Adipose tissue (tissue), 3 donors: Measurements from ENCODE around the gene SLC6A1. TPM values are rescaled to one million over a fixed set of nuclear protein-coding genes. Genes with fewer than 3 reads are reported as not detected.

Experiments used
- H3K27ac ChIP-seq: one replicate; pipeline ENCODE4 v1.5.1; 2013; ENCODE audit warnings: low read depth, low read length
- WGBS, 3 donors: extraction: QIAGEN DNeasy Blood & Tissue Kit; methylation state at CpG; one replicate each; pipeline ENCODE4 v1.1.7; 2013; 5-methylcytosine and 5-hydroxymethylcytosine counted together
- polyA plus RNA-seq, 3 donors: library from polyadenylated mRNA; stranded (reverse); fragments of 200-250 nt; gene quantifications; one replicate each; pipeline ENCODE4 v1.2.3, GENCODE V29; 2013
- donor health status: healthy with polysubstance abuse.
- donor health status: Bipolar disorder and iron deficiency.
- donor health status: healthy.

SLC6A1 gene
- polyA plus RNA-seq, 3 donors, result 0.10 to 0.46 (median 0.45) TPM

GRCh38 chr3:10964537-10965167 lies 27.9 kb upstream of the SLC6A1 start:
- no peak overlapping the region for H3K27ac ChIP-seq
- WGBS, 3 donors, result 56 to 60% (median 56%) methylated on average over 6 of the region's 6 CpGs

GRCh38 chr3:10968401-10968800 lies 24.1 kb upstream of the SLC6A1 start:
- H3K27ac ChIP-seq, result no peak overlapping the region
- 31 to 47% (median 45%) methylated on average over 4 of the region's 4 CpGs for WGBS, 3 donors

GRCh38 chr3:10970306-10970960 lies 22.1 kb upstream of the SLC6A1 start:
- 71 to 73% (median 71%) methylated on average over 5 of the region's 5 CpGs for WGBS, 3 donors
- no peak overlapping the region for H3K27ac ChIP-seq

GRCh38 chr3:10972072-10972782 lies 20.3 kb upstream of the SLC6A1 start:
- H3K27ac ChIP-seq, result no peak overlapping the region
- 27 to 45% (median 38%) methylated on average over 10 of the region's 10 CpGs for WGBS, 3 donors

- H3K27ac ChIP-seq, result no peak overlapping the region
- 61 to 73% (median 69%) methylated on average over 13 of the region's 13 CpGs for WGBS, 3 donors
Measured at GRCh38 chr3:10973046-10973595, 19.4 kb upstream of the SLC6A1 start.

GRCh38 chr3:10974131-10974530 lies 18.4 kb upstream of the SLC6A1 start:
- no peak overlapping the region for H3K27ac ChIP-seq
- 66 to 76% (median 73%) methylated on average over 7 of the region's 7 CpGs for WGBS, 3 donors

- H3K27ac ChIP-seq, result no peak overlapping the region
- WGBS, 3 donors, result 65 to 69% (median 68%) methylated on average over 7 of the region's 7 CpGs
Measured at GRCh38 chr3:10974746-10975375, 17.7 kb upstream of the SLC6A1 start.

- 59 to 90% (median 89%) methylated on average over 1 of the region's 1 CpG for WGBS, 3 donors
- H3K27ac ChIP-seq, result no peak overlapping the region
Measured at GRCh38 chr3:10975695-10976234, 16.8 kb upstream of the SLC6A1 start.

GRCh38 chr3:10976770-10977169 lies 15.8 kb upstream of the SLC6A1 start:
- 87 to 90% (median 88%) methylated on average over 1 of the region's 1 CpG for WGBS, 3 donors

GRCh38 chr3:10977892-10978510 lies 14.5 kb upstream of the SLC6A1 start:
- WGBS, 3 donors, result 27 to 47% (median 44%) methylated on average over 10 of the region's 10 CpGs
- H3K27ac ChIP-seq, result no peak overlapping the region

More at GRCh38 chr3:10976770-10977169, 15.8 kb upstream of the SLC6A1 start:
- H3K27ac ChIP-seq, result no peak overlapping the region

- WGBS, 3 donors, result 92 to 94% (median 93%) methylated on average over 7 of the region's 7 CpGs
Measured at GRCh38 chr3:10978956-10979355, 13.6 kb upstream of the SLC6A1 start.

GRCh38 chr3:10980312-10980711 lies 12.2 kb upstream of the SLC6A1 start:
- no peak overlapping the region for H3K27ac ChIP-seq
- 74% methylated on average over 7 of the region's 7 CpGs for WGBS, 3 donors

More at GRCh38 chr3:10978956-10979355, 13.6 kb upstream of the SLC6A1 start:
- no peak overlapping the region for H3K27ac ChIP-seq

- WGBS, 3 donors, result 65 to 84% (median 72%) methylated on average over 3 of the region's 3 CpGs
- no peak overlapping the region for H3K27ac ChIP-seq
Measured at GRCh38 chr3:10981031-10981430, 11.5 kb upstream of the SLC6A1 start.

- WGBS, 3 donors, result 47 to 57% (median 50%) methylated on average over 5 of the region's 5 CpGs
- H3K27ac ChIP-seq, result no peak overlapping the region
Measured at GRCh38 chr3:10981961-10982360, 10.6 kb upstream of the SLC6A1 start.

GRCh38 chr3:10982782-10983181 lies 9.8 kb upstream of the SLC6A1 start:
- 7 to 22% (median 16%) methylated on average over 4 of the region's 4 CpGs for WGBS, 3 donors
- no peak overlapping the region for H3K27ac ChIP-seq

GRCh38 chr3:10983219-10983916 lies 9.2 kb upstream of the SLC6A1 start:
- WGBS, 3 donors, result 22 to 24% (median 22%) methylated on average over 7 of the region's 7 CpGs
- H3K27ac ChIP-seq, result no peak overlapping the region

- H3K27ac ChIP-seq, result no peak overlapping the region
- WGBS, 3 donors, result 78 to 94% (median 94%) methylated on average over 1 of the region's 1 CpG
Measured at GRCh38 chr3:10984371-10984896, 8.1 kb upstream of the SLC6A1 start.
